Smooth muscle cell (in vitro differentiated cells): ENCODE results near the gene FN1. TPM values are rescaled to one million over a fixed set of nuclear protein-coding genes. Genes with fewer than 3 reads are reported as not detected.

Source experiments
- DNase-seq: peaks from one replicate; lab custom pipeline; 2025; ENCODE audit not compliant: unreplicated experiment; lab: John Stamatoyannopoulos, UW
- H2AFZ ChIP-seq: fragments of 200-600 bp; sonication (generic); 2 replicates; pipeline ENCODE4 v1.6.0; 2016; ENCODE audit warnings: antibody characterized with exemption, low read depth, mild to moderate bottlenecking
- H3F3A ChIP-seq: fragments of 200-600 bp; sonication (generic); 2 replicates; pipeline ENCODE4 v1.6.0; 2017; ENCODE audit warnings: antibody characterized with exemption, low read depth
- H3K27ac ChIP-seq: fragments of 200-600 bp; sonication (generic); 2 replicates; pipeline ENCODE4 v1.5.1; 2016; ENCODE audit warnings: low read depth, mild to moderate bottlenecking
- H3K27me3 ChIP-seq: fragments of 200-600 bp; sonication (generic); 2 replicates; pipeline ENCODE4 v1.6.1; 2016; ENCODE audit warnings: low read depth, mild to moderate bottlenecking
- H3K36me3 ChIP-seq: fragments of 200-600 bp; sonication (generic); 2 replicates; pipeline ENCODE4 v1.5.1; 2016; ENCODE audit warnings: low read depth
- H3K4me1 ChIP-seq: fragments of 200-600 bp; sonication (generic); 2 replicates; pipeline ENCODE4 v1.5.1; 2016; ENCODE audit warnings: low read depth
- H3K4me2 ChIP-seq: fragments of 200-600 bp; sonication (generic); 2 replicates; pipeline ENCODE4 v1.6.0; 2016; ENCODE audit warnings: mild to moderate bottlenecking
- H3K4me3 ChIP-seq: fragments of 200-600 bp; sonication (generic); 2 replicates; pipeline ENCODE4 v1.5.1; 2016; ENCODE audit warnings: mild to moderate bottlenecking
- H3K79me2 ChIP-seq: fragments of 200-600 bp; sonication (generic); 2 replicates; pipeline ENCODE4 v1.6.0; 2016; ENCODE audit warnings: low read depth, mild to moderate bottlenecking
- H3K9ac ChIP-seq: fragments of 200-600 bp; sonication (generic); 2 replicates; pipeline ENCODE4 v1.6.0; 2016; ENCODE audit warnings: low read depth
- H3K9me3 ChIP-seq: fragments of 200-600 bp; sonication (generic); replicated peaks from 2 replicates; pipeline ENCODE4 v1.5.1; 2016; ENCODE audit warnings: low read depth
- H4K20me1 ChIP-seq: fragments of 200-600 bp; sonication (generic); 2 replicates; pipeline ENCODE4 v1.6.0; 2016; ENCODE audit warnings: low read depth
- CTCF ChIP-seq: fragments of 200-600 bp; sonication (generic); IDR thresholded peaks from 2 replicates; pipeline ENCODE4 v1.5.1; 2017; ENCODE audit warnings: borderline replicate concordance, mild to moderate bottlenecking, antibody characterized with exemption; ENCODE audit not compliant: insufficient read depth, poor library complexity, severe bottlenecking
- WGBS: methylation state at CpG from one replicate; pipeline ENCODE4 v1.1.7; 2016; ENCODE audit warnings: low lambda C conversion rate; 5-methylcytosine and 5-hydroxymethylcytosine counted together
- polyA plus RNA-seq: library from polyadenylated mRNA; unstranded; fragments of >200 nt; fragmentation: Nextera tagmentation; extraction: Ambion mirVana; gene quantifications from 2 replicates; pipeline ENCODE4 v1.2.1, GENCODE V29; 2016
- total RNA-seq: library from RNA; depleted of rRNA; stranded (reverse); fragments of >200 nt; gene quantifications from 2 replicates; pipeline ENCODE4 v1.2.3, GENCODE V29; 2014

The FN1 gene
- total and polyA plus RNA-seq, 2 experiments from 2014 or later = 10,917 to 21,295 TPM

DNA sequence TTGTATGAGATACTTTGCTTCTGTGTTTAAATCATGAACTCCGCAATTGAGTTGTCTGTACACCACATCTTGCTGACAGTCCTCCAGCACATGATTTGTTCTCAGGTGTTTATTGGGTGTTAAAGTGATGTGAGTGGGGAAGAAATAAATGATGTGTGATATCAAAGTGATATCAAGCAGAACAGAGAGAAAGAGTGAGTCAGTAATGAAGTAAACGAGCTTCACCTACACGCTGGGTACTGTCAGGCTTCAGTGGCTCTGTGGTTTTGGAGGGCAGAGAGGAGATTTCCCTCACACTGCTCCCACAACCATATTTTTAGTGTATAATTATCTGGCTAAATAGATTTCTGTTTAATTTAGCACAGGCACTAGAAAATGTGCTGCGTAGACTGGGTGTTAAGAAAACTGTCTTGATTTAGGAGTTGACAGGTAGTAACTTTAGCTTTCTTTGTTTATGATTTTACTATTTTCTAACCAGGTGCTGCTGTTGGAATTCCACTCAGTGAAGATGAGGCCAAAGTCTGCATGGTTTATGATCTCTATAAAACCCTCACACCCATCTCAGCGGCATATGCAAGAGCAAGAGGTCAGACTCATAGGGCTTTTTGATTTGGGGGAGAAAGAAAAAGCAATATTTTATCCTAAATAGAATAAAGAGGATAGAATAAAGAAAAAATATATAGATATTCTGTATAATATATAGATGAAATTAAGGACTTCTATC lies 102.8 kb downstream of the FN1 start:
- Histone ChIP-seq H3K36me3 (peaks cover 12% of the 10 kb centered on the region), H3K4me2 (no peak overlapping the region), H3F3A (no peaks in the 10 kb centered on the region), H3K27me3 (no peaks in the 10 kb centered on the region), H3K79me2 (peaks cover 4% of the 10 kb centered on the region), H3K9me3 (no peaks in the 10 kb centered on the region), H2AFZ (no peak overlapping the region), H3K4me1 (no peaks in the 10 kb centered on the region), H3K4me3 (no peak overlapping the region), H3K27ac (no peak overlapping the region), H3K9ac (no peak overlapping the region), H4K20me1 (no peaks in the 10 kb centered on the region)
- TF ChIP-seq CTCF = no peak
- WGBS = 90% methylated on average over 5 of the region's 5 CpGs
- no peak for DNase-seq

DNA sequence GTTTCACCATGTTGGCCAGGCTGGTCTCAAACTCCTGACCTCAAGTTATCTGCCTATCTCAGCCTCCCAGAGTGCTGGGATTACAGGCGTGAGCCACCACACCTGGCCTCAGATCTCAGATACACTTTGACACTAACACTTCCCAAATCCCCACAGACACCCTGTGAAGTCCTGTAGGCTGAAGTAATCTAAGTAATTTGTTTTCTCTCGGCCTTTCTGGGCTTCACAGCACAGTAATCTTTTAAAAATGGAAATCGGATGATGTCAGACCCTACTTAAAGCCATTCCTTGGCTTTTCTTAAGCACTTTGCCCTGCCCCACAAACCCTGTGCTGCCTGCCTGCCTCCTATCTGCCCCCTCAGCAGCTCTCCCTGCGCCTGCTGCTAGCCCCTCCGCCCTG lies 107.8 kb downstream of the FN1 start:
- DNase-seq = no peak
- TF ChIP-seq CTCF = no peak
- no peak overlapping the region for H3K9ac ChIP-seq
- peaks cover 10% of the 10 kb centered on the region for H4K20me1 ChIP-seq
- H3F3A ChIP-seq = no peaks in the 10 kb centered on the region
- peaks cover 11% of the 10 kb centered on the region for H3K36me3 ChIP-seq
- no peak overlapping the region for H2AFZ ChIP-seq
- H3K9me3 ChIP-seq = no peaks in the 10 kb centered on the region
- 83% methylated on average over 5 of the region's 5 CpGs for WGBS
- H3K27ac ChIP-seq = peak overlapping the region; percentile 44
- H3K4me3 ChIP-seq = no peak overlapping the region
- H3K4me2 ChIP-seq = no peak overlapping the region
- peaks cover 16% of the 10 kb centered on the region for H3K79me2 ChIP-seq
- H3K4me1 ChIP-seq = no peaks in the 10 kb centered on the region
- H3K27me3 ChIP-seq = no peaks in the 10 kb centered on the region

DNA sequence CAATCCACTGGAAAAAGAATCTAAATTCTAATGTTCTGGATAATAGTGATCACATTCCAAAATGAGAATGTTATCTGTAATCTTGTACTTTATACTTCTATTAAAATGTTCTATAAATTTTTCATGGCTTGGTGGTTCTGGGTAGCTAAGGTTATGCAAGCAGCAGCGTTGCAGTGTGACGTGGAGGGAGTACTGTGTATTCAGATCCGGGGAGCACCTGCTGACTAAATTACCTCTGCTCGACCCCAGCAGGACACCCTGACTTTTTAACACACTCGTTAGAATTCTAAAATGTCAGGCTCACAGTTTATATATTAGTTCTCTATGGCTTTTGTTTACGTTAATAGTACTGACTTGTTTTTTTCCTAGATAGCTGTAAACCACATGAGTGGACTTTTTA lies 111.1 kb downstream of the FN1 start:
- peaks cover 16% of the 10 kb centered on the region for H3K36me3 ChIP-seq
- WGBS = 91% methylated on average over 6 of the region's 6 CpGs

More for the DNA sequence above, 111.1 kb downstream of the FN1 start:
- Histone ChIP-seq H3K9ac (no peak overlapping the region), H3K27ac (no peak overlapping the region), H3K79me2 (peaks cover 16% of the 10 kb centered on the region), H3K4me1 (no peaks in the 10 kb centered on the region), H3K4me2 (no peak overlapping the region), H2AFZ (no peak overlapping the region), H3K4me3 (no peak overlapping the region), H4K20me1 (peaks cover 11% of the 10 kb centered on the region), H3K9me3 (no peaks in the 10 kb centered on the region), H3F3A (no peaks in the 10 kb centered on the region), H3K27me3 (no peaks in the 10 kb centered on the region)
- DNase-seq = no peak
- no peak for TF ChIP-seq CTCF
